ENCODE measurements around the gene ANXA3.
"Not testable (repeated sequence)": the region's sequence is repeated elsewhere in the genome, so short reads cannot be mapped to it uniquely, and the experiment has no call there.

Gene ANXA3

DNA sequence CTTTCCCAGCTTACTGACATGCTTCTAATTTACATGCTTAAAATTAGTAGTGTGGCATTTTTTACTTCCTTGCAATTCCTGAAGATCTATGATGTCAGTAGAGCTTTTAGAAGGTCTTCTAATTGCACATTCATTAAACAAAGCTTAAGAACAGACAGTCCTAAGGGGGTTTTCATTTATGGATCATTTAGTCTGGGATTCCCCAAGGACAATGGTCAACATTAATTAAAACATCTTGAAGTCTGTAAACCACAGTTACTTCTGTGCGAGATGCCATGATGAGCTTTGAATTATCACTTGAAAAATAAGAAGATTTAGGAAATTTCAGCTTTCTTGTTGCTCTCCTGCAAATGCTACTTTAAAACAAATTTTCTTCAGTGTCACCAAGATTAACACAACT is 20.2 kb downstream of the ANXA3 start:
- no peak for DNase-seq (ENCODE audit: low read depth)

GRCh38 chr4:78578674-78579425 is 27.3 kb downstream of the ANXA3 start:
- no peak for DNase-seq (ENCODE audit: low read depth)

DNA sequence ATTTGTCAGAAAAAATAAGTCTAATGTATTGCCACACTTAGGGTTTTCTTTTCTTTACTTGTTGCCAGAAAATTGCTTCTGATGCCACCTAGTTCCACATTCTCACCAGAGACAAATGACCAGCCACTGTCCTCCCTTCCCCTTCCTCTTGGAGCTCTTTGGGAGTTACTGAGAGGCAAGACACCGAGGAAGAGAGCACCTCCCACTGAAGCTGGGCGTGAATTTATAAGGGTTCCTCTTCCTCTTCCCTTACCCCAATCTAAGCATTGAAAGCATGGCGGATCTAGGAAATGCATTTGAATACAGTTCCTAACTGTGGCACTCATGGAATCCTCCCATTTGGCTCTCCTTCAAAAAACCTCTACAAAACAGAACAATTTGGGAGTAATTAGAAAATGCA is 30.0 kb downstream of the ANXA3 start:
- no peak for DNase-seq (ENCODE audit: low read depth)

GRCh38 chr4:78584863-78585547 is 33.4 kb downstream of the ANXA3 start:
- DNase-seq (ENCODE audit: low read depth): no peak

- DNase-seq (ENCODE audit: low read depth): no peak
Observed at GRCh38 chr4:78585633-78586032, 34.1 kb downstream of the ANXA3 start.

- DNase-seq (ENCODE audit: low read depth): no peak
Observed at GRCh38 chr4:78588894-78589545, 37.5 kb downstream of the ANXA3 start.

DNA sequence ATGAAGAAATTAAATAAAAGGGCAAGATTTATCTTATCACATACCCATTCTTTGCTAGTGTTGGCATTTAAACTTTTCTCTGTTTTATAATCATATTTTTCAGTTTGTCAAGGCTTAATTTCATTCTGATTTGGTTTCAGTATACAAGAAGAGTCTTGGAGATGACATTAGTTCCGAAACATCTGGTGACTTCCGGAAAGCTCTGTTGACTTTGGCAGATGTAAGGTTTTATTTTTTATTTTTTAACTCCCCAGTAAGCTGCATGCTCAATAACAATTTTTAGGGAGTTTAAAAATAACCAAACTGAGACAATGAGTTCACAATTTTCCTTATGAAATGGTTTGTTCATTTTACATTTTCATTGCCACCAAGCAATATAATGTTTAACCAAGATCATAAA is 39.8 kb downstream of the ANXA3 start:
- DNase-seq (ENCODE audit: low read depth): no peak

DNA sequence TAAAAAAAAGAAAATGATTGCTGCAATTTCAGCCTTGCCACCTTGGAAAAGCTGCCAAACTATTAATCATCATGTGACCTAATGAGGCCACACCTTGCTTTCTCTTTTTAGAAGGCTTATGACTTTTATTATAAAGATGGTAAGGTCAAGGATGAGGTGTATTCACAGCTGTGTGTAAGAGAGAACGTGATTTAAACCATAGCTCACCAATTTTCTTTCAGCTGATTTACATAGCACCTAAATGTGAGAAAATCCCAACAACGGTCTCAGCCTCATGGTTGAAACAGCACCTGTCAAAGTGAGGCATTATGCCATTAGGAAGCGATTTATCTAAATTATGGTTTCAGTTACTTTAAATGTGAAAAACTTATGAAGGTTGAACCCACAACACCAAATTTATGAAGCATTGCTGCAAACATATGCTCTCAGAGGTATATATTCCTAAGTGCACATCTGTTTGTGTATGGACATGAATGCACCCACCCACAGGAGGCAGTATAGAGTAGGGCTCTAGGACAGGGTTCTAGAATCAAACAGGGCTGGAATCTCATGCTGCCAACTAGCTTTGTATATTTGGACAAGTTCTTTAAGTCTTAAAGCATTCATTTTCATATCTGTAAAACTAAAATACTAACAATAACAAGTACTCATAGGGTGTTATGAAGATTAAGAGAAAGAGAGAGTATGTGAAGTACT is 40.7 kb downstream of the ANXA3 start:
- DNase-seq (ENCODE audit: low read depth): no peak

DNA sequence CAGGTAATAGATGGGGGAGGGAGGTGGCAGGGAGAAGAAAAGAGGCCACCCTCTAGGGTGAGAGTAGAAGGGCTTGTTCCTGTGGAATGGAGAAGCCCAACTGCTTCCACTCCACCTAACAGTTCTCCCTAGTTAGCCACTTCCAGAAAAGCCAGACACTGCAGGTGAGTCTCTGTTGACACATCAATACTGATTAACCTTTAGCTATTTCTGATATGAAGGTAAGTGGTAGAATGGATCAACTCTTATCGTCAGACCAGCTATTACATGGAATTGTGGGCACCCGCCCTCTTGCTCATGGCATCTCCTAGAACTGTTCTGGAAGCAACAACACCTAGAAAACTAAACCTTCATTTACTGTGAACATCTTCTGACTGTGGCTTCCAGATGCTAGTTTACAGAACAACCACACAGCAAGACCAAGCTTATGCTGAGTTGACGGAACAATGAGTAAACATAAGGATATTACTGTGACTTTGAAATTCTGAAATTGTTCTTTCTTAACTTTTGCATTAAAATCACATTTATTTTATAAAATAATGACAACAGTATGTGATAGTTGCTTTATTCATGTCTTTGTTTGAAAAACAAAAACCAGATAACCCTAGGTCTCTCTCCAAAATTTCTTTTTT is 44.7 kb downstream of the ANXA3 start:
- no peak for DNase-seq (ENCODE audit: low read depth)

DNA sequence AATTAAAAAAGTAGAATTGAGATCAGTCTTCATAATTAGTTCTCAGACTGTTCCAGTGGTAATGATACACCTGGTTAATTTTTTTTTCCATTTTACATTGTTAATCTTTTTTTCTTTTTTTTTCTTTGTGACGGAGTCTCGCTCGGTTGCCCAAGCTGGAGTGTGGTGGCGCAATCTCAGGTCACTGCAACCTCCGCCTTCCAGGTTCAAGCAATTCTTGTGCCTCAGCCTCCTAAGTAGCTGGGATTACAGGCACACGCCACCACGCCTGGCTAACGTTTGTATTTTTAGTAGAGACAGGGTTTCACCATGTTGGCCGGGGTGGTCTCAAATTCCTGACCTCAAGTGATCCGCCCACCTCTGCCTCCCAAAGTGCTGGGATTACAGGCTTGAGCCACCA is 46.9 kb downstream of the ANXA3 start:
- DNase-seq (ENCODE audit: low read depth): not testable (repeated sequence)

DNA sequence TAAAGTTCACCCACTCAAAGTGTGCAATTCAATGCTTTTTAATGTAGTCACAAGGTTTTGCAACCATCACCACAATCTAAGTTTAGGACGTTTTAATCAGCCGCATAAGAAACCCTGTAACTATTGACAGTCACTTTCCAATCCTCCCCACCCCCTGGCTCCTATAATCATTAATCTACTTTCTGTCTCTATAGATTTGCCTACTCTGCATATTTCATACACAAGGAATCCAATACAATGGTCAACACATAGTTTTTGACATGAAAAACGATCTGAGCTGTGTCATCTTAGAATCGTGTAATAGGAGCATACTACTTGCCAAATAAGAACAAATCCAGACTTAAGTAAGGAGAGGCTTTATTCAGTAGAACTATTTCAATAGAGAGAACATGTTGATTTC is 47.6 kb downstream of the ANXA3 start:
- DNase-seq (ENCODE audit: low read depth): no peak

DNA sequence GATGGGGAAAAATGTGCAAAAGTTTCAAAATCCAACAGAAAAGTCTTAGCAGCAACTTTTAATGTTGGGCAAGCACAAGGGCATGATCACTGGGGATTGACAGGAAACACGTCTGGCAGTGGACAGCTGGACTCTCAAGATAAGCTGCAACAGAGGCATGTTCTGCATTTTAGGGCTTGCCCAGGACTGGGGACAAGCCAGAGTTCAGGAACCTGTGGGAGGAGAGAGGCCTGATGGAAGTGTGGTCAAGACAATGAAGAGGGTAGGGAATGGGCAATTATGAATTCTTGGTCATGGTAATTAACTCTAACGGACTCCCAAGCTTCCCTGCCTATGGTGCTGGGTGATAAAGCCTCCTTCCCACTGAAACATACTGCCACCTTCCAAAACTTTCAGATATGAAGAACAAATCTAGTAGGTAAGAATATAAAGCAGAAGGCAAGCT is 48.4 kb downstream of the ANXA3 start:
- no peak for DNase-seq (ENCODE audit: low read depth)

GRCh38 chr4:78601013-78601412 is 49.4 kb downstream of the ANXA3 start:
- no peak for DNase-seq (ENCODE audit: low read depth)

GRCh38 chr4:78602334-78602733 is 50.8 kb downstream of the ANXA3 start:
- DNase-seq (ENCODE audit: low read depth): no peak

GRCh38 chr4:78603384-78603783 is 51.8 kb downstream of the ANXA3 start:
- DNase-seq (ENCODE audit: low read depth): no peak

- no peak for DNase-seq (ENCODE audit: low read depth)
Observed at GRCh38 chr4:78604988-78605387, 53.4 kb downstream of the ANXA3 start.

DNA sequence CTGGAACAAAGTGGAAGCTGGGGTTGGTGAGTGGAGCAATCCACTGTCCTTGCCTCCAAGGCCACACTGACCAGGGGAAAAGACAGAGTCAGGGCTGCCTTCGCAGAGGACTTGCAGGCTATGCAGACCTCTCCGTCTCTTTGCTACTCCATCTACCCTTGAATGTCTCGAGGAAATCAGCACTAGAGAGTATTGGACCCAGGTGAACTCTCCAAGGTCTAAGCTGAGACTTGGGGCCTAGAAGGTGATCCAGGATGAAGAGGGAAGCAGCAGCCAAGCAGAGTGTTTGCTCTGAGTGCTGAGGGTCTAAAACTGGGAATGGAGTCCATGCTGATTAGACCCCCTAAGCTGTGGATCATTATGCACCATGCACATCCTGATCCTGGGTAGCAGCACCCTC is 54.5 kb downstream of the ANXA3 start:
- DNase-seq (ENCODE audit: low read depth): no peak

DNA sequence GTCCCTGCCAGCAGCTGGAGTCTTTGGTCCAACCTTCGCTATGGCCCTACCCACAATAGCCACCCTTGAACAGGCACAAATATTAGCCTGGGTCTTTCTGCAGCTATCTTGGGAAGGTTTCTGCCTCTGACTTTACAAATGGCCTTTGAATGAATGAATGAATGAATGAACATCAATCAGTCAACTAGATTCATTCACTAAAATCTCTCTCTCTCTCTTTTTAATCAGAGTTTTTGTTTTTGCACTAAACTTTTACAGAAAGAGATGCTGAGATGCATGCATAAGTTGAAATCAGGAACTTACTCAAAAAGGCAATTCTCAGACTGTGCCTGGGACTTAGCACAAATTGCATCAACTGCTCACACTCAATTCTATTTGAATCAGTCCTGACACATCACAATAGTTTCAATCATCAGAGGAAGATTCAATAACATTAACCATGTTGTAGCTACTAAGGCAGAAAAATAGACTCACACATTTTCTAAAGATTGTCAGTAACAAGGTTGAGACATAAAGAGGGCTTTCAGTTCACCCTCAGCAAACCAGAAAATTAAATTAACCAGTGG is 55.0 kb downstream of the ANXA3 start:
- no peak for DNase-seq (ENCODE audit: low read depth)

- DNase-seq (ENCODE audit: low read depth): no peak
Observed at GRCh38 chr4:78608684-78609083, 57.1 kb downstream of the ANXA3 start.

- no peak for DNase-seq (ENCODE audit: low read depth)
Observed at GRCh38 chr4:78609580-78609979, 58.0 kb downstream of the ANXA3 start.

- DNase-seq (ENCODE audit: low read depth): no peak
Observed at GRCh38 chr4:78610546-78611214, 59.1 kb downstream of the ANXA3 start.
